Hindlimb muscle (tissue), 1 donor: ENCODE results near the gene CREBBP. TPM values are rescaled to one million over a fixed set of nuclear protein-coding genes. Genes with fewer than 3 reads are reported as not detected.
"Not testable (repeated sequence)": the region's sequence is repeated elsewhere in the genome, so short reads cannot be mapped to it uniquely, and the experiment has no call there.

ENCODE experiments used
- DNase-seq: peaks from one replicate; pipeline ENCODE4 v3.0.0-alpha.2; 2013
- polyA plus RNA-seq: library from polyadenylated mRNA; unstranded; fragments of 120-200 nt; gene quantifications from one replicate; pipeline ENCODE4 v1.2.1, GENCODE V29; 2013; ENCODE audit not compliant: insufficient read length

The CREBBP gene
- polyA plus RNA-seq, 1 donor = 56.5 TPM

DNA sequence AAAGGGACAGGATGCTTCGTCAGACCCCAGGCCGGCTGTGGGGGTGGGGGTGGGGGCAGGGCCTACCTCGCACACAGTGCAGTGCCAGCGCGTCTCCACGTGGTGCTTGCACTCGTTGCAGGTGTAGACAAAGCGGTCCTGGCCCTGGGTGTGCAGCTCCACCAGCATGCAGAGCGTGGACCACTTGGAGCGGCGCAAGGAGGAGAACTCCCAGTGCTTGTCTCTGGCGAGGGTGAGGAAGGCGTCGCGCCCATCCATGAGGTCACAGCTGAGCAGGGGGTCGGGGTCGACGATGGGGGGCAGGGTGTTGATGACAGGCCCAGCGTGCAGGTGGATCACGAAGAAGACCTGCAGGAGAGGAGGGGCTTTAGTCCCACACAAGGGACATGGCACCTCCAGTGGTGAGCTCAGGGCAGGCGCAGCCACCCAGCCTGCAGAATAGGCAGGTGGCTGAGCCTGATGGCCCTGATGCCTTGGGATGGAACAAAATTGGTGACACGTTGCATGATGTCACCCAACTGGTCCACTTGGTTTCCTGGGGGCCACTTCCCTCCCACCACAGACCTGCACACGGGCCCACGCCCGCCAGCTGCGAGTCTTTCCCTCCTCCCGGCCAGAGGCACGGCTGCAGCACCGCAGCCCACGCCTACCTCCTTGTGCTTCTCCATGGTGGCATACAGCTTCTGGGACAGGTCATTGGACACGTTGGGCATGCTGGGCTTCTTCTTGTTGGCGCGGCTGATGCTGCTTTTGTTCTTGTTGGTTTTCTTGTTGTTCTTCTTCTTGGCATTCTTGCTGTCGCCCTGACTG is 149.2 kb downstream of the CREBBP start:
- no peak for DNase-seq

- DNase-seq = no peak
These were observed 150.1 kb downstream of the CREBBP start for GRCh38 chr16:3730161-3731125.

- DNase-seq = no peak
These were observed 151.1 kb downstream of the CREBBP start for GRCh38 chr16:3729161-3730112.

DNA sequence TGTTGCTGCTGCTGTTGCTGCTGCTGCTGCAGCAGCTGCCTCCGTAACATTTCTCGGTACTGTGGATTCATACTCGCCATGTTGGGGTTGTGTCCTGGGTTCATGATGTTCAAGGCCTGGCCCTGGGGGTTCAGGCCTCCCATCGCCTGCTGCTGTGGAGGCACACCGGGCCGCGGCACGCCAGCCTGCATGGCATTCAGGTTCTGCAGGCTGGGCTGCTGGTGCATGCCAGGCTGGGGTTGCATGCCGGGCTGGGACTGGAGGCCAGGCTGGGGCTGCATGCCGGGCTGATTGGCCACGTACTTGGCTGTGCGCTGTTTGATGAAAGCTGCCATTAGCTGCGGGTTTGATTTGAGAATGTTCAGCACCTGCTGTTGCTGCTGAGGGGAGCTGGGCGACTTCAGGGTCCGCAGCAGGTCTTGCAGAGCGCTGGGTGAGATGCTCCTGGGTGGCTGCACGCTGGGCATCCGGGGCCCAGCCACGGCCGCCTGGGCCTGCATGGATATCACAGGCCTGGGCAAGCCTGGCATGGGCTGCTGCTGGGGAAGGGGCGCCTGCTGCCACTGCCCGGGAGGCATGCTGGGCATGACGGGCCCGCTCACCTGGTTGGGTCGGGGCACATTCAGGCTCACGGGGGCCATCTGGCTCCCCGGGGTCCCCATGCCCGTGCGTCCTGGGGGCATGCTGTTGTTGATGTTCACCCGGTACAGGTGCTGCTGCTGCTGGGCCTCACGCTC is 151.9 kb downstream of the CREBBP start:
- no peak for DNase-seq

DNA sequence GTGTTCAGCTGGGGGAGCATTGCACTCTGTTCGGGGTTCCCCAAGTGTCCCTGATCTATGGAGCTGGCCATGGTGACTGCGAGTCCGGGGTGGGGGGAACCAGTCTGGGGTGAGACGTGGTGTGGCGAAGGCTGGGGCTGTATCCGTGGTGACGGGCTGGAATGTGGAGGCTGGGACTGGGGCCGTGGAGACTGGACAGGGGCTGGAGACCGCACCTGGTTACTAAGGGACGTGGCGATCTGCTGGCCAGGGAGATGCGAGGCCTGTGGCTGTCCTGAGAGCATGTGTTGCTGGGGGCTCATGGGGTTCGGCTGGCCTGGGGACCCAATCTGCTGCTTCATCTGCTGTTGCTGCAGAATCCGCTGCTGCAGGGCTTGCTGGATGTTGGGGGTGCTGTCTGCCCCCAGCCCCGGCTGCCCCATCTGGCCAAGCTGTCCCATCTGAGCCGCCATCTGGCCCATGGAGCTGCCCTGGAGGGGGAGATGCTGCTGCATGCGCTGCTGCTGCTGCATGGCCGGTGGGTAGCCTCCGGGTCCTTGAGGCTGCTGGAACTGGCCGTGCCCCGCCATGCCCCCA is 152.6 kb downstream of the CREBBP start:
- DNase-seq = no peak

- DNase-seq = no peak
These were observed 154.4 kb downstream of the CREBBP start for GRCh38 chr16:3726021-3726687.

- no peak for DNase-seq
These were observed 155.2 kb downstream of the CREBBP start for GRCh38 chr16:3725276-3725675.

GRCh38 chr16:3722508-3722907 is 158.0 kb downstream of the CREBBP start:
- no peak for DNase-seq

GRCh38 chr16:3720418-3720817 is 160.1 kb downstream of the CREBBP start:
- no peak for DNase-seq

- DNase-seq = no peak
These were observed 161.9 kb downstream of the CREBBP start for GRCh38 chr16:3718628-3719027.

GRCh38 chr16:3718019-3718391 is 162.5 kb downstream of the CREBBP start:
- no peak for DNase-seq

DNA sequence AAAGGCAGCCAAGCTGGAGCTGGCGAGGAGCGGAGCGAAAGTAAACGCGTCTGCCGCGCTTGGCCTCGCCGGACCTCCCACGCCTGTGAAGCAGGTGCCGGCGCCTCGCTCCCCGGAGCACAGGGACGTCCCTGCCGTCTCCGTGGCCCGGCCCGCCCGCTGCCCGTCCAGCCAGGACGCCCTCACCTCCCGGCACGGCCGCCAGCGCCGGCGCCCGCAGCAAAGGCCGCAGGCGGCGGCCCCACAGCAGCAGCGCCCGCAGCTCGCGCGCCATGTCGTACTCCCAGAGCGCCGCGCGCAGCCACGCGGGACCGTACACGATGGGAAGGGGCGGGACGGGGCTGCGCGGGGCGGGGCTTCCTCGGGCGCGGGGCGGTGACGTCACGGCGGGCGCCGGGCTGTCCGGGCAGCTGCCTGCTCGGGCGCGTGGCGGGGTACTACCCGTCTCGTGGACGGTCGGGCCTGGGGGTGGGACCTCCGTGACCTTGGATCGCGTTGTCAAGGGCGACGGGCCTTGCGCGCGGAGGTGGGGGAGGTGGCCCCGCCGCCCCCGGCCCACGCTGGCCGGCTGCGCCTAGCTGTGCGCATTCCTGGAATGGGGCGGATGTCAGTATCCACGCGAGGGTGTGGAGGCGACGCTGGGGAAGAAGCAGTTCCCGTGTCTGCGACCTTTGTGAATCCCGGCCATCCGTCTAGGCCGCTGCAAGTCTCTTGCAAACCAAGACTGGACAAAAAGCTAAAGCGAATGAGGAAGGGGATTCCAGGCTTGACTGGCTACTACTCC is 163.1 kb downstream of the CREBBP start, which contains the start of gene TRAP1:
TRAP1 (minus strand) TSS at position 290 of the 784 bp plus-strand sequence; CDS start at position 274, 16 bp downstream.
- DNase-seq = peak; percentile 89

DNA sequence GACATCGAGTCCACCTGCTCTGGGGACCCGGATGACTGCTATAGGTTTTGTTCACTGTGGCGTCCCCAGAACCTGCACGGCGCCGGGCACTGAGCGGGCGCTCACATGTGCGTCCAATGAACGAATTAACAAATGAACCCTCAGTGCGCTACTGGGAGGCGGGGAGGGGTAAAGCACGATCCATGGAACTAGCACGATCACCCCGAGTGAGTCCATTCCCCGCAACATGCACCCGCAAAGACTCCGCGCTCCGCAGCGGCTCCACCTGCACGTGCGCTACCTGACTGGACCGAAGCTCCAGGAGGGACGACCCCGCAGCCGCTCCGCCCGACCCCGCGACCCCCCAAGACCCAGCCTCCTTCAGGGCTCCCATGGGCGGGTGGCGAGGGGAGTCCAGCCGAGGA is 163.7 kb downstream of the CREBBP start:
- DNase-seq = no peak

DNA sequence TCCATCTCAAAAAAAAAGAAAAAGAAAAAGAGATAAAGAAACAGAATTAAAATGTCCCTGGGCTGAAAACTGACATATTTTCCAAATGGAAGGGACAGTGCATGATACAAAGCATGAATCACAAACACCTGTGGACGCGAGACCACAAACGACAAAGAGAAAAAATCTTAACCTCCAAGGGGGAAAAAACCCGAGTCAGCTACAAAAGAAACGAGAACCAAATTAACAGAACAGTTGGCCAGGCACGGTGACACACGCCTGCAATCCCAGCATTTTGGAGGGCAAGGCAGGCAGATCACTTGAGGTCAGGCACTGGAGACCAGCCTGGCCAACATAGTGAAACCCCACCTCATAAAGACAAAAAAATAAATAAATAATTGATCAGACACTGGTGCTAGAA is 165.1 kb downstream of the CREBBP start:
- DNase-seq = no peak

DNA sequence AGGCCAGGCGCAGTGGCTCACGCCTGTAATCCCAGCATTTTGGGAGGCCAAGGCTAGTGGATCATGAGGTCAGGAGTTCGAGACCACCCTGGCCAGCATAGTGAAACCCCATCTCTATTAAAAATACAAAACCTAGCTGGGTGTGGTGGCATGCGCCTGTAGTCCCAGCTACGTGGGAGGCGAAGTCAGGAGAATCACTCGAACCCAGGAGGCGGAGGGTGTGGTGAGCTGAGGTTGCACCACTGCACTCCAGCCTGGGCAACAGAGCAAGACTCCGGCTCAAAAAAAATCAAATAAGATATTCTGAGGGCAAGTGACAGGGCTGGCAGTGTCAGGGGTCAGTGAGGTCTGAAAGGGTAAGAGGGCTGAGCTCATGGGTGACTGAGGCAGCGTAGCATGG is 166.1 kb downstream of the CREBBP start:
- DNase-seq = not testable (repeated sequence)

DNA sequence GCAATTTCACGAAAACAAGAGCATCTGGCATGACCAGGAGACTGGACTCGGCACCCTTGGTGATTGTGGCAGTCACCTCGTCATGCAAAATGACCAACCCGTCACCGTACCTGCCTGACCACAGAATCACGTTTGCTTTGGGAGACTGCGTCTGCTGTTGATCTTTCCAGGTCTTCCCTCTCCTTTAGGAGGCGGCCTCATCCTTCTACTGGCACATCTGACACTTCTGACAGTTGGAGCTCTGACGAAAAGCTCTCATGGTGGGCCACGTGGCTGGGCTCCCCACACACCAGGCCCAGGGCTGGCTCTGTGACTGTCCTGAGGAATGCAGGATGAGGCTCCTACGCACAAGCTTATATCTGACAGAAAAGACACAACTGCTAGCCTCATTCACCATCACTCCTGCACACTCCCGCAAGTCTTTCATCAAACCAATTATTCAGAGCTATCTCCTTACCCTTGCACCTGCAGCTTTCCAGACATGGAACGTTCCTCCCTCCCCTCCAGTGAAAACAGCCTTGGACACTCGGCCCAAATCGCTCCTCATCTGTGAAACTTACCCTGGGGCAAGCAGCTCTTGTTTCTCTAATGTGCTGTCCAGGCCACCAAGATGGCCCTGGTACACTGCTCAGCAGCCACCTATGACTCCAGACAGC is 166.8 kb downstream of the CREBBP start:
- DNase-seq = no peak

GRCh38 chr16:3712861-3713372 is 167.6 kb downstream of the CREBBP start:
- DNase-seq = no peak

DNA sequence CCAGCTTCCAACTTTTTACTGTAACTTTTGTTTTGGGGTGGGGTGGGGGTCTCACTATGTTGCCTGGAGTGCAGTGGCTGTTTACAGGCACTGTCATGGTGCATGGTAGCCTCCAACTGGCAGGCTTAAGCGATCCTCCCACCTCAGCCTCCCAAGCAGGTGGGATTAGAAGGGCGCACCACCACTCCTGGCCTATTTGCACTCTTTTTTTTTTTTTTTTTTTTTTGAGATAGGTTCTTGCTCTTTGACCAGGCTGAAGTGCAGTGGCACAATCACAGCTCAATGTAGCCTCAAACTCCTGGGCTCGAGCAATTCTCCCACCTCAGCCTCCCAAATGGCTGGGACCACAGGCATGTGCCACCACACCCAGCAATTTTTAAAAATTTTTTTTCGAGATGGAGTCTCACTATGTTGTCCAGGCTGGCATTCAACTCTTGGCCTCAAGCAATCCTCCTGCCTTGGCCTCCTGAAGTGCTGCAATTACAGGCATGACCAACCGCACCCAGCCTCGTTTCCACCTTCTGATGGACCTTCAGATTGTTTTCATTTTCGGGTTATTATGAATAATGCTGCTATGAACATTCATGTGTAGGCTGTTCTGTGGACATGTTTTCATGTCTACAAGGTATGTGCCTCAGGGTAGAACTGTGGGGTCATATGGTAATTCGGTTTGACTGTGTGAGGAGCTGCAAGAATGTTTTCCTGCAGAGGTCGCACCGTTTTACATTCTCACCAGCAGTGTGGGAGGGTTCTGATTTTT is 174.1 kb downstream of the CREBBP start:
- no peak for DNase-seq
